Esophagus squamous epithelium (tissue), 4 donors: ENCODE data around the gene TLK1.

Experiments
- POLR2A ChIP-seq, 4 donors: fragments of 450-650 bp; IDR thresholded peaks; one replicate each; pipeline ENCODE4 v1.6.1; 2017; ENCODE audit warnings: antibody characterized with exemption in 4 of 4, mild to moderate bottlenecking in 4 of 4, moderate library complexity in 3 of 4
- TF ChIP-seq, protein P1 (sequence below), 6 experiments: fragments of 450-650 bp in 4 of 6; fragments of 200-600 bp in 2 of 6; sonication (generic) in 2 of 6; IDR thresholded peaks; one replicate each; pipeline ENCODE4 v1.5.1; 2016 to 2019; ENCODE audit warnings: antibody characterized with exemption in 6 of 6, mild to moderate bottlenecking in 4 of 6, moderate library complexity in 4 of 6

DNA sequence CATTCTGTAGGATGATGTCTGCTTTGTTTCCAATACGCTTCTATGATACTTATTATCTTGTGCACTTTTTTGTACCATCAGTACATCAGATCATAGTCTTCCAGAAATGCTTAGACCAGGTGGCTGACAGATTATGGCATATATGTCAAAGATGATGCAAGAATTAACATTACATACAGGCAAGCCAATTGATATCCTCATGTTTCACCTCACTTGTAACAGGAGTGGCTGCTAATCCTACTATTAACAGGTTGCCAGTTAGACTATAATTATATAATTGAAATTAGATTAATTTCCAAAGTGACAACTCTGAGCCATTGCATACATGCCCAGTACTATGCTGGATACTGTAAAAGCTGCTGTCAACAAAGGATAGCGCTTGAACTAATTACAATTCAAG is 77.2 kb downstream of the TLK1 start:
- TF ChIP-seq, protein P1, sequence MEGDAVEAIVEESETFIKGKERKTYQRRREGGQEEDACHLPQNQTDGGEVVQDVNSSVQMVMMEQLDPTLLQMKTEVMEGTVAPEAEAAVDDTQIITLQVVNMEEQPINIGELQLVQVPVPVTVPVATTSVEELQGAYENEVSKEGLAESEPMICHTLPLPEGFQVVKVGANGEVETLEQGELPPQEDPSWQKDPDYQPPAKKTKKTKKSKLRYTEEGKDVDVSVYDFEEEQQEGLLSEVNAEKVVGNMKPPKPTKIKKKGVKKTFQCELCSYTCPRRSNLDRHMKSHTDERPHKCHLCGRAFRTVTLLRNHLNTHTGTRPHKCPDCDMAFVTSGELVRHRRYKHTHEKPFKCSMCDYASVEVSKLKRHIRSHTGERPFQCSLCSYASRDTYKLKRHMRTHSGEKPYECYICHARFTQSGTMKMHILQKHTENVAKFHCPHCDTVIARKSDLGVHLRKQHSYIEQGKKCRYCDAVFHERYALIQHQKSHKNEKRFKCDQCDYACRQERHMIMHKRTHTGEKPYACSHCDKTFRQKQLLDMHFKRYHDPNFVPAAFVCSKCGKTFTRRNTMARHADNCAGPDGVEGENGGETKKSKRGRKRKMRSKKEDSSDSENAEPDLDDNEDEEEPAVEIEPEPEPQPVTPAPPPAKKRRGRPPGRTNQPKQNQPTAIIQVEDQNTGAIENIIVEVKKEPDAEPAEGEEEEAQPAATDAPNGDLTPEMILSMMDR (IDR thresholded peaks at IDR 0.05) = no peak
- TF ChIP-seq POLR2A (IDR thresholded peaks at IDR 0.05) = no peak
